ENCODE data around the gene SEMA3D. TPM values are rescaled to one million over a fixed set of nuclear protein-coding genes. Genes with fewer than 3 reads are reported as not detected.

Gene SEMA3D
- total and polyA plus RNA-seq, 2 of the 13 experiments (the other 11 are each of a cell fraction or from before 2014, with no cell fraction given) = 0.07 TPM; not detected in 1

- Histone ChIP-seq H3K27ac (ENCODE audit: extremely low read length, insufficient read depth, low read length) (no peak overlapping the region), H3K4me1 (ENCODE audit: insufficient read depth, low read length) (no peaks in the 10 kb centered on the region), H3K9ac (ENCODE audit: insufficient read depth, low read depth, low read length) (no peak overlapping the region), H3K36me3 (replicated peaks in 1 of 2; ENCODE audit: control insufficient read depth in 1 of 2, insufficient read depth in 2 of 2, low read length in 2 of 2) (no peaks in the 10 kb centered on the region), H4K20me1 (ENCODE audit: insufficient read depth, low read length) (no peaks in the 10 kb centered on the region), H3K79me2 (ENCODE audit: insufficient read depth, low read length) (no peaks in the 10 kb centered on the region), H2AFZ (ENCODE audit: low read length) (no peak overlapping the region), H3K4me3 (replicated peaks in 1 of 3; ENCODE audit: insufficient read depth in 1 of 3, low read depth in 2 of 3, low read length in 3 of 3) (no peak overlapping the region), H3K4me2 (ENCODE audit: low read depth, low read length) (no peak overlapping the region), H3K9me3 (ENCODE audit: low read length) (no peaks in the 10 kb centered on the region), H3K27me3 (ENCODE audit: control insufficient read depth in 1 of 2, insufficient read depth in 2 of 2, low read length in 2 of 2) (no peaks in the 10 kb centered on the region)
- POLR2A ChIA-PET = no interaction called here
- no TSS peak for BruUV-seq (replicated peaks)
- no peak for DNase-seq (ENCODE audit: low spot score)
- no peak for ATAC-seq
- FAIRE-seq = no peak
- TF ChIP-seq ZNF501 (CRISPR knock-in tag; IDR thresholded peaks at IDR 0.05) = no peak
- no peak for TF ChIP-seq ZSCAN9 (CRISPR knock-in tag; IDR thresholded peaks at IDR 0.05; ENCODE audit: borderline replicate concordance)
- no peak for TF ChIP-seq ZNF510 (CRISPR knock-in tag; IDR thresholded peaks at IDR 0.05; ENCODE audit: low read depth)
- TF ChIP-seq HIVEP1 (CRISPR knock-in tag; IDR thresholded peaks at IDR 0.05) = no peak
- TF ChIP-seq AKAP8 (CRISPR knock-in tag; IDR thresholded peaks at IDR 0.05) = no peak
- TF ChIP-seq FOXA1 (IDR thresholded peaks at IDR 0.05) = no peak
- TF ChIP-seq FOXA1 (CRISPR knock-in tag; IDR thresholded peaks at IDR 0.05) = no peak
- TF ChIP-seq PRPF4 (IDR thresholded peaks at IDR 0.05; ENCODE audit: low read depth, low read length, poor library complexity, severe bottlenecking) = no peak
- TF ChIP-seq ZNF251 (CRISPR knock-in tag; IDR thresholded peaks at IDR 0.05) = no peak
- TF ChIP-seq SP4 (CRISPR knock-in tag; IDR thresholded peaks at IDR 0.05) = no peak
- TF ChIP-seq TGIF2 (CRISPR knock-in tag; IDR thresholded peaks at IDR 0.05) = no peak
- 18% methylated on average over 2 of the region's 2 CpGs for WGBS (ENCODE audit: low lambda C conversion rate)
- CTCF ChIA-PET (ENCODE audit: low intra/inter-chr PET ratio, low total read pairs) = no interaction called here
- in situ Hi-C loops (cut with HindIII; ENCODE audit: extremely low pct_ligation_motif_present, low pct_unique_long_range_greater_than_20kb) (loop anchor here (25.0 kb wide), 1 partner anchor 1401 kb away; no protein-coding TSS in a partner anchor), intact Hi-C loops (cut with micrococcal nuclease; ENCODE audit: unreplicated experiment) (no loop called here)
Observed at GRCh38 chr7:85061456-85061855, 125.4 kb downstream of the SEMA3D start.

GRCh38 chr7:85060696-85061095 is 126.2 kb downstream of the SEMA3D start:
- 3% methylated on average over 2 of the region's 2 CpGs for whole genome bisulfite sequencing (ENCODE audit: low lambda C conversion rate)
- Histone ChIP-seq H3K27me3 (ENCODE audit: control insufficient read depth in 1 of 2, insufficient read depth in 2 of 2, low read length in 2 of 2) (no peaks in the 10 kb centered on the region), H3K36me3 (replicated peaks in 1 of 2; ENCODE audit: control insufficient read depth in 1 of 2, insufficient read depth in 2 of 2, low read length in 2 of 2) (no peaks in the 10 kb centered on the region), H3K27ac (ENCODE audit: extremely low read length, insufficient read depth, low read length) (no peak overlapping the region), H3K4me2 (ENCODE audit: low read depth, low read length) (no peak overlapping the region), H3K4me1 (ENCODE audit: insufficient read depth, low read length) (no peaks in the 10 kb centered on the region), H3K9ac (ENCODE audit: insufficient read depth, low read depth, low read length) (no peak overlapping the region), H3K9me3 (ENCODE audit: low read length) (no peaks in the 10 kb centered on the region), H3K4me3 (replicated peaks in 1 of 3; ENCODE audit: insufficient read depth in 1 of 3, low read depth in 2 of 3, low read length in 3 of 3) (no peak overlapping the region), H3K79me2 (ENCODE audit: insufficient read depth, low read length) (no peaks in the 10 kb centered on the region), H4K20me1 (ENCODE audit: insufficient read depth, low read length) (no peaks in the 10 kb centered on the region), H2AFZ (ENCODE audit: low read length) (no peak overlapping the region)
- no peak for TF ChIP-seq PBX2 (CRISPR knock-in tag; IDR thresholded peaks at IDR 0.05)
- no peak for TF ChIP-seq TAF15 (IDR thresholded peaks at IDR 0.05; ENCODE audit: low read depth, low read length, poor library complexity, severe bottlenecking)
- TF ChIP-seq XRCC5 (optimal IDR thresholded peaks at IDR 0.05; ENCODE audit: low read length) = no peak
- in situ Hi-C loops (cut with HindIII; ENCODE audit: extremely low pct_ligation_motif_present, low pct_unique_long_range_greater_than_20kb) = loop anchor here (25.0 kb wide), 1 partner anchor 1402 kb away; no protein-coding TSS in a partner anchor
- no peak for FAIRE-seq
- POLR2A ChIA-PET = no interaction called here
- no peak for DNase-seq (ENCODE audit: low spot score)
- ATAC-seq = no peak
- no TSS peak for BruUV-seq (replicated peaks)
- intact Hi-C loops (cut with micrococcal nuclease; ENCODE audit: unreplicated experiment) = no loop called here
- CTCF ChIA-PET (ENCODE audit: low intra/inter-chr PET ratio, low total read pairs) = no interaction called here
